ENCODE results near the gene RAMP1.

RAMP1 gene

GRCh38 chr2:237885111-237885930 lies 25.9 kb downstream of the RAMP1 start:
- TF ChIP-seq MAX (IDR thresholded peaks at IDR 0.05; ENCODE audit: low read depth, low read length) (no peak), POLR2A (IDR thresholded peaks at IDR 0.05; ENCODE audit: extremely low read depth, insufficient read length) (no peak), MYC (IDR thresholded peaks at IDR 0.05; ENCODE audit: low read depth, low read length) (no peak)
- TF ChIP-seq, protein P1, sequence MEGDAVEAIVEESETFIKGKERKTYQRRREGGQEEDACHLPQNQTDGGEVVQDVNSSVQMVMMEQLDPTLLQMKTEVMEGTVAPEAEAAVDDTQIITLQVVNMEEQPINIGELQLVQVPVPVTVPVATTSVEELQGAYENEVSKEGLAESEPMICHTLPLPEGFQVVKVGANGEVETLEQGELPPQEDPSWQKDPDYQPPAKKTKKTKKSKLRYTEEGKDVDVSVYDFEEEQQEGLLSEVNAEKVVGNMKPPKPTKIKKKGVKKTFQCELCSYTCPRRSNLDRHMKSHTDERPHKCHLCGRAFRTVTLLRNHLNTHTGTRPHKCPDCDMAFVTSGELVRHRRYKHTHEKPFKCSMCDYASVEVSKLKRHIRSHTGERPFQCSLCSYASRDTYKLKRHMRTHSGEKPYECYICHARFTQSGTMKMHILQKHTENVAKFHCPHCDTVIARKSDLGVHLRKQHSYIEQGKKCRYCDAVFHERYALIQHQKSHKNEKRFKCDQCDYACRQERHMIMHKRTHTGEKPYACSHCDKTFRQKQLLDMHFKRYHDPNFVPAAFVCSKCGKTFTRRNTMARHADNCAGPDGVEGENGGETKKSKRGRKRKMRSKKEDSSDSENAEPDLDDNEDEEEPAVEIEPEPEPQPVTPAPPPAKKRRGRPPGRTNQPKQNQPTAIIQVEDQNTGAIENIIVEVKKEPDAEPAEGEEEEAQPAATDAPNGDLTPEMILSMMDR (IDR thresholded peaks at IDR 0.05; ENCODE audit: low read depth, low read length) = no peak
- DNase-seq (ENCODE audit: low read depth) = no peak
- no peak overlapping the region for H3K4me3 ChIP-seq (ENCODE audit: low read depth, low read length)

GRCh38 chr2:237885931-237886684 lies 26.7 kb downstream of the RAMP1 start:
- TF ChIP-seq MYC (IDR thresholded peaks at IDR 0.05; ENCODE audit: low read depth, low read length) (no peak), MAX (IDR thresholded peaks at IDR 0.05; ENCODE audit: low read depth, low read length) (no peak)
- TF ChIP-seq, protein P1 (IDR thresholded peaks at IDR 0.05; ENCODE audit: low read depth, low read length) = no peak
- DNase-seq (ENCODE audit: low read depth) = no peak

GRCh38 chr2:237886685-237887481 lies 27.5 kb downstream of the RAMP1 start:
- H3K4me3 ChIP-seq (ENCODE audit: low read depth, low read length) = no peak overlapping the region
- no peak for TF ChIP-seq POLR2A (IDR thresholded peaks at IDR 0.05; ENCODE audit: extremely low read depth, insufficient read length)
- no peak for TF ChIP-seq MAX (IDR thresholded peaks at IDR 0.05; ENCODE audit: low read depth, low read length)
- TF ChIP-seq, protein P1 (IDR thresholded peaks at IDR 0.05; ENCODE audit: low read depth, low read length) = no peak
- TF ChIP-seq MYC (IDR thresholded peaks at IDR 0.05; ENCODE audit: low read depth, low read length) = no peak
- DNase-seq (ENCODE audit: low read depth) = no peak

More at GRCh38 chr2:237885931-237886684, 26.7 kb downstream of the RAMP1 start:
- H3K4me3 ChIP-seq (ENCODE audit: low read depth, low read length) = no peak overlapping the region

DNA sequence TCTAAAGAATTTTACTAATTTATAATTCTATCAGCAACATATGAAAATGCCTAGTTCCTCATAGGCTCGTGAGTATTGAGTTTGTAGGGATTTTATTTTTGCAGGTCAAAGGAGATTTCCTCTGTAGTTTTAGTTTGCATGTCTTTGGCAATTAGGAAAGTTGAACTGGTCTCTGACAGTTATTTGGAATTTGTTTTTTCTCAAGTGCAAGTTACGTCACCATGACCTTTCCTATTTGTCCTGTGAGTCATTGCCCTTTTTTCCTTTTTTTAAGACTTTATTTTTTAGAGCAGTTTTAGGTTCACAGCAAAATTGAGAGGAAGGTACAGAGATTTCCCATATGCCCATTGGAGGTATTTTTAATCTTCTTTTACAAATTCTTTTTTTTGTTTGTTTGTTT lies 29.0 kb downstream of the RAMP1 start:
- H3K4me3 ChIP-seq (ENCODE audit: low read depth, low read length) = no peak overlapping the region
- TF ChIP-seq, protein P1 (IDR thresholded peaks at IDR 0.05; ENCODE audit: low read depth, low read length) = no peak
- TF ChIP-seq MAX (IDR thresholded peaks at IDR 0.05; ENCODE audit: low read depth, low read length) = no peak
- no peak for TF ChIP-seq MYC (IDR thresholded peaks at IDR 0.05; ENCODE audit: low read depth, low read length)
- TF ChIP-seq POLR2A (IDR thresholded peaks at IDR 0.05; ENCODE audit: extremely low read depth, insufficient read length) = no peak
- DNase-seq (ENCODE audit: low read depth) = peak; percentile 59

DNA sequence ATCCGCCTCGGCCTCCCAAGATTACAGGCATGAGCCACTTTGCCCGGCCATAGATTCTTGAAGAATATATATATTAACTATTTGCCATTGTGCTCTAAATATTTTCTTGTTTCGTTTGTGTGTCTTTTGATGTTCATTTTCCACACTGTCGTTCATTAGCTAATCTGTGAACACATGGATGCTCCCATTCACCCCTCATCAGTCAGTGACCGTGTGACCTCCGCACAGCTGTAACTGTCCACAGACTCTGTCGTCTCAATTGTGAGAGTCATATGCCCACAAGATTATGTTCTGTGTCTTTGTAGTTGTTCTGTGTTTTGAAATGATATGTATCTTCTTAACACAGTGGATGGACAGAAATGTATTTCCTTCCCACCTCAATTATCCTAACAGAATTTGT lies 29.6 kb downstream of the RAMP1 start:
- TF ChIP-seq MYC (IDR thresholded peaks at IDR 0.05; ENCODE audit: low read depth, low read length) (no peak), POLR2A (IDR thresholded peaks at IDR 0.05; ENCODE audit: extremely low read depth, insufficient read length) (no peak), MAX (IDR thresholded peaks at IDR 0.05; ENCODE audit: low read depth, low read length) (no peak)
- TF ChIP-seq, protein P1 (IDR thresholded peaks at IDR 0.05; ENCODE audit: low read depth, low read length) = no peak
- H3K4me3 ChIP-seq (ENCODE audit: low read depth, low read length) = no peak overlapping the region
- no peak for DNase-seq (ENCODE audit: low read depth)

Data from NB4 (cell line).